GM18870 (cell line): ENCODE data around the gene RUNX3.
"Not testable (repeated sequence)": the region's sequence is repeated elsewhere in the genome, so short reads cannot be mapped to it uniquely, and the experiment has no call there.

Source experiments
- ATAC-seq: cut with Tn5 transposase; IDR thresholded peaks from one replicate; pipeline ENCODE4 v1.9.1; 2021; ENCODE audit warnings: moderate library complexity; ENCODE audit not compliant: unreplicated experiment

The RUNX3 gene

DNA sequence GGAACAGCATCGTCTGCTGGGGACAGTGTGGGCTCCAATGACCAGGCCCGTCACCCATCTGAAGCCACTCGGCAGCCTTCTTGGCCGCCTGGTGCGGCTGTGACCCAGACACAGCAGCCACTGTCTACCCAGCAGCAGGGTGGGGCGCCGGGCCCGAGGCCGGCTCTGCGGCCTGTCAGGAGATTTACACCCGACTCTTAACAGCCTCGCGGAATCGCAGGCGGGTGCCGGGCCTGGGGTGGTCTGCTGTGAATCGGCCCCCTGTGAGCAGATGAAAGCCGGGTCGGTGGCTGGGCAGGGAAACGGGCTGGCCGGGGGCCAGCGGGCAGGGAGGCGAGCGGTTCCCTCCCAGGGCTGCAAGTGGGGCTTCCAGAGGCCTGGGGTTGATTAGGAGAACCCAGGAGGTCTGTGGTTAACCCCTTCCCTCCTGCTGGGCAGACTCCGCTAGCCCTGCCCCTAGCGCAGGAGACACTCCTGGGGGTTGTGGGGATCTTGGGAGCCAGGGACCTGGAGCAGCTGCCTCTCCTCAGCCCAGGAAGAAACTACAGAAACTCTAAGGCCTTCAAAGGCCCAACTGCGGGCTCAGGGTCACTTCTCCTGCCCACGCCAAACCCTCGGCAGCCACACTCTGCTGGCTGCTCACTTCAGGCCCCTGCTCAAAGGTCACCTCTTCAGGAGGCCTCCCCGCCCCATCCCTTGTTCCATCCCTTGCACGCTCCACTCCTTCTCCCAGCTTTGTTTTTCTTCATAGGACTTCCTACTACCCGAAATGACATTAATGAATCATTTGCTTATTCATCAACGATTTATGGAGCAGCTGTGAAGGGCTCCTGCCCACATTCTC lies 15.6 kb downstream of the RUNX3 start:
- no peak for ATAC-seq

DNA sequence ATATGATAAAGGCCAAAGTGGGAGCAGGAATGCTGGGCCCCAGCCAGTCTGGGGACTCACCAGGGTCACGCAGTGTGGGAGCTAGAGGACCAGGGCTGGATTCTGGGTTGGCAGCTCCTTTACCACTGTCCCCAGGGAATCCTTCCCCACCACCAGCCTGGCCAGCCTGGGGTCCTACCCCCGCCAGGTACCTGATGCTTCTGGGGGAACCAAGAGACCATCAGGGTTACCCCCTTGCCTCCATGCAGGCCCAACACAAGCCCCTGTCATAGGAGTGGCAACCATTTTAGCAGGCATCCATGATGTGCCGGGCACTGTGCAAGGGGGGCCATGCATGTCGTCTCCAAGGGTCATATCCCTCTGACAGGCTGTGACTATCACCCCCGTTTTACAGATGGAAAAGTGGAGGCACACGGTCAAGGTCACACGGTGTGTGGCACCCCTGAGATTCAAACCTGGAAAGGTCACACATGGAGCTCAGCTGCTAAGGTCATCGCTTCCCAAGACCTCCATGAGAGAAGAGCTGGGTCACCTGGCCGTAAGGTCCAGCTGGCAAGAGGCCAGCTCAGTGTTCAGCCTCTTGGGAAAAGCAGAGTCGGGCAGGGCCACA lies 16.4 kb downstream of the RUNX3 start:
- ATAC-seq = no peak

DNA sequence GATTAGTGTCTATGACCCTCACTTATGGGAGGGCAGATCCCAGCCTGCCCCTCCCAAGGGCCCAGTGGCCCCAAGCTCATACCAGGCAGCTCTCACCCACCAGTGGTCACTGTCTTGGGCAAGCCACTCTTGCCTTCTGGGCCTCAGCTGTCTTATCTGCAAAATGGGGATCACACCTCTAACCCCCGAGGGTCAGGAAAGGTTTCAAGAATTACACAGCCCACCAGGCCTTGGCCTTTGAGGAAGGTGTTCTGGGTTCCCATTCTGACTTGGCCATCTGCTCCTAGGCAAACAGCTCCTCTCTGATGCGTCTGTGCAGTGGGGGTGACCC lies 16.8 kb downstream of the RUNX3 start:
- no peak for ATAC-seq

DNA sequence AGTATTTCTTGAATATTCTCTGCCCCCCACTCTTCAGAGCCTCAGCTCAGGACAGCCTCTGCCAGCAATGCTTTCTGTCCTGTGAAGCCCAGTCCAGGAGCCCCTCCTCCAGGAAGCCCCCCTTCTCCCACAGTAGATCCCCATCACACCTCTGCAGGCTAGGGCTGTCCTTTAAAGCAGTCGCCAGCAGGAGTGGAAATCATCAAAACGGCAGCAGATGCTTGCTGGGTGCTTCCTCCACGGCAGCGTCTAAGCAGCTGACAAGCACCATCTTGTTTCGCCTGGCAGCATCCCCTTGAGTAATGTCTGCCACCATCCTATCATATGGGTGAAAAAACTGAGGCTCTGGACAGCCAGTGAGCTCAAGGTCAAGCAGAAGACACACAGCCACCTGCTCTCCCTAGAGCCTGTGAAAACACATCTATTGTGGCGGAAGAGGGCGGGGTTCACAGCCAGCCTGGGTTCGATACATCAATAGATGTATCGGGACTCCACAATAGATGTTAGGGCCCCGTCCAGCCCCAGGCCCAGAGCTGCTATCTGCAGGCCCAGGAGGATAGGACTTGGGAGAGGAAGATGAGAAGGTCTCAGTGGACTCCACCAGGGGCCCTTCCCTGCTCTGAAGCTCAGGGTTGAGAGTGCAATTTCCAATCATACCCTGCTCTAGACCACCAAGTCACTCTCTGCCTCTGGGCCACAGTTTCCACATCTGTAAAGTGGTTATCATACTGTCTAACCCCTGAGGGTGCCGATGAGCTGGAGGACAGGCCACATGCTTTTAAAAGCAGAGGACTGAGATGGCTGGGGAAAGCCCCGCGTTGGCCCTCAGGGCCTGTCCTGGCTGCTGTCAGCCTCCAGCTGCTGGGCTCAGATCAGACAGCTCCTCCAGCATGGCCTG lies 17.5 kb downstream of the RUNX3 start:
- no peak for ATAC-seq

DNA sequence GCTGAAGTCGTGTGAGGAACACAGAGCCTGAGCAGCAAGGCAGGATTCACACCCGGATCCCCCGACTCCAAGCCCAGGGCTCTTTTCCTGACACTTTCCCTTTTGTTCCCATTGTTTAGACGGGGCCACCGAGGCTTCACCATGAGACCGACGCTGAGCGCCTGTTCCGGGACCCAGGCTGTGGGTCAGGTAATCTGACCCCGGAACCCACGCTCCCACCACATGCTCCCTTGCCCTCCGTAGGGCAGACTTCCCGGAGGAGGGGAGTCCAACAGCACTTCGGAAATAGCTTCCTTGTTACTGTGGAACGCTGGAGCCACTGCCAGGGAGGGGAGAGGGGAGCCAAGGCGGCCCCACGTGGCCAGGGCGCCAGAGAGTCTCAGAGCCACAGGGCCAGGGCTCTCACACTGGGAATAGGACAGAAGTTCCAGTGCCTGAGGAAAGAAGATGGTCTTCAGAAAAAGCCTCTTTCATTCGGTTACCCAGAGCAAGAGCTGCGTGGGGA lies 18.4 kb downstream of the RUNX3 start:
- no peak for ATAC-seq

DNA sequence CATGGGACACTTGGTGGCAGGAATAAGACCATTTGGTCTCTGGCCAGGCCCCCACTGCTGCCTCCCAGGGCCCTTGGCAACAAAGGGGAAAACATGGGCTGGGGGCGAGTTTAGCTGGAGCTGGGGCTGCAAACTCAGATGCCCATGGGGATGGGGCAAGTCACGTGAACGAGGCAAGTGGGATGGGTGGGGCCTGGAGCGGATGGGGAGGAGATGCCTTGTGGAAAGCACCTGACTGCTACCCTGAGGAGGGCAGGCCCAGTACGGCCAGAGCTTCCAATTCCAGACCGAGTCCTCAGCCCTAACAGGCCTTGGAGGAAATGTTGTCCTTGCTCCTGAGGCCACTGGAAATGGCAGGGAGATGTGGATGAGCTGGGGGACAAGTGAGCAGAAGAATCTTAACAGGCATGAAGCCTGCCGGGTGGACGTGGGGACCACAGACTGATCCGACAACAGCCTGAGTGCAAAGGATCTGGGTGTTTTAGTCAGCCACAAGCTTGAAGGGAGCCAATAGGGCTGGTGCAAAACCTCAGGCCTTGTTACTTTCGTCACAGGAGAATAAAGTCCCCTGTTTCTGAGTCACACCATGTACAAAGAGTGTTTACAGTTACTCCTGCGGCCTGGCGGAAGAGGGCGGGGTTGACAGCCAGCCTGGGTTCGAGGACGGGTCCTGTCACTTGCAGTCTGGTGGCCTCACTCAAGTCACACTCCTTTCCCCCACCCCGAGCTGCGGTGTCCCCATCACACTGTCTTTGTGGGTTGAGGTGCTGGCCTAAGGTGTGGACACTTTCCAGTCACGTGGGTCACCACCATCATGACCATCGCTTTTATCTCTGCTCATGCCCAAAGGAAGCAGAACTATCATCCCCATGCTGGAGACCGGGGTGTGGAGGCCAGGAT lies 19.1 kb downstream of the RUNX3 start:
- ATAC-seq = no peak

DNA sequence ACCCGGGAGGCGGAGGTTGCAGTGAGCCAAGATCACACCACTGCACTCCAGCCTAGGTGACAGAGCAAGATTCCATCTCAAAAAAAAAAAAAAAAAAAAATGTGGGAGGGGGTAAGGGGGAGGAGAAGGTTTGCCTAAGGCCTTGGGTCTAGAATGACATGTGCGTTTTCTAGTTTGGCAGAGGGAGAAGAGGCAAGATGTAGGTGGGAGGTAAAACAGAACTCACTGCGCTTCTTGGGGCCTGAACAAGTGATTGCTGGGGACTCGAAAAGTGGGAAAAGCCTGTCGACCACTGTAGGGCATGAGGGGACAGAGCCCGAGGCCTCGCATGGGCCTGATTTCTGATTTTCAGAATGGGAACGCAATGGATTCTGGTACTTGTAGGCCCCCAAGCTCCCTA lies 19.9 kb downstream of the RUNX3 start:
- ATAC-seq = no peak

DNA sequence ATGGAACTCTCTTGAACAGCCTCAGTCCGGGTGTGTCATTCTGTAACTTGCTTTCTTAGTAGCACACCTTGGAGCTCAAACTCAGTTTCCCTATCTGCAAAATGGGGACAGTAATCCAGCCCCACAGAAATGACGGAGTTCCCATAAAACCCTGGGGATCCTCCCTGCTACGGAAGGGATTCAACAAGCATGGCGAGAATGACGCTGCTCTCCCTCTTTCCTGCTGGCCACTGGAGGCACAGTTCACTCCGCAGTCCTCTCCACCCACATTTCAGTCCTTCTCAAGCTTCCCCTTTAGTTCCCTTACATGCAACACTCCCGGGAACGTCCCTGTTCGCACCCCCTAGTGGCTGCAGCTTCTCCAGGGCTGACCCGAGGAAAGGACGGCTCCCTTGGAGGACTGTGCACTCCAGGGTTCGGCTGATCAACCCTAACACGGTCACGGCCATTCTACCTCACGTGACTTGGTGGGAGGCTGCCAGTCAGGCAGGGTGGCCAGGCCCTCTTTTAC lies 20.6 kb downstream of the RUNX3 start:
- no peak for ATAC-seq

DNA sequence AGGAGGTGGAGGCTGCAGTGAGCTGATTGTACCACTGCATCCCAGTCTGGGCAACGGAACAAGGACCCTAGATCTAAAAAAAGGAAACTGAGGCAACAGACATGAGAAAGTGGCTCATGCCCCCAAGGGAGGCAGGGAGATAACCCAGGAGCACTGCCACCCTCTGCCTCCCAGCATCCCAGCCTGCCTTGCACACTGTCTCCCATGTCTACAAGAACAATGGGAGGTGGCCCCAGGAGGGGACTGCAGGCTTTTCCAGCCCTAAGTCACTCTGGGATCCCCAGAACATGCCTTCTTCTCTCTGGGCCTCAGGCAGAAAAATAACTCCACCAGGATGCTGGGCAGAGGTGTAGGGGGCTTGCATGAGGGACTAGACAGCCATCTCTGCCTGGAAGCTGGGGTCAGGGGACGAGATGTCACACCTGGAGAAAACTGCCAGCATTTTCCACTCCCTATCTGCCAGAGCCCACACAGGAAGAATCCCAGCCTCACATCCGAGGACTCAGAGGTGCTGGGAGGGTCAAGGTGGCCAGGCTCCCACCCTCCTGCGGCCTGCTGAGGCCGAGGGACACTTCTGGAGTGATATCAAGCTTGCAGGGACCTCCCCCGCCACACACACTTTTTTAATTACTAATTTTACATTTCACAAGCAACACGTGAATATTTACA lies 21.4 kb downstream of the RUNX3 start:
- ATAC-seq = no peak

DNA sequence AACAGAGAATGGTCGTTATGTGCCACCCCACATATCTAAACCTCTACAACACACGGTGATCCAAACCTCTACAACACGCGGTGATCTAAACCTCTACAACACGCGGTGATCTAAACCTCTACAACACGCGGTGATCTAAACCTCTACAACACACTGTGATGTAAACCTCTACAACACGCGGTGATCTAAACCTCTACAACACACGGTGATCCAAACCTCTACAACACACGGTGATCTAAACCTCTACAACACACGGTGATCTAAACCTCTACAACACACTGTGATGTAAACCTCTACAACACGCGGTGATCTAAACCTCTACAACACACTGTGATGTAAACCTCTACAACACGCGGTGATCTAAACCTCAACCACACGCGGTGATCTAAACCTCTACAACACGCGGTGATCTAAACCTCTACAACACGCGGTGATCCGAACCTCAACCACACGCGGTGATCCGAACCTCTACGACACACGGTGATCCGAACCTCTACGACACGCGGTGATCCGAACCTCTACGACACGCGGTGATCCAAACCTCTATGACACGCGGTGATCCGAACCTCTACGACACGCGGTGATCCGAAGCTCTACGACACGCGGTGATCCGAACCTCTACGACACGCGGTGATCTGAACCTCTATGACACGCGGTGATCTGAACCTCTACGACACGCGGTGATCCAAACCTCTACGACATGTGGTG lies 22.3 kb downstream of the RUNX3 start:
- not testable (repeated sequence) for ATAC-seq

DNA sequence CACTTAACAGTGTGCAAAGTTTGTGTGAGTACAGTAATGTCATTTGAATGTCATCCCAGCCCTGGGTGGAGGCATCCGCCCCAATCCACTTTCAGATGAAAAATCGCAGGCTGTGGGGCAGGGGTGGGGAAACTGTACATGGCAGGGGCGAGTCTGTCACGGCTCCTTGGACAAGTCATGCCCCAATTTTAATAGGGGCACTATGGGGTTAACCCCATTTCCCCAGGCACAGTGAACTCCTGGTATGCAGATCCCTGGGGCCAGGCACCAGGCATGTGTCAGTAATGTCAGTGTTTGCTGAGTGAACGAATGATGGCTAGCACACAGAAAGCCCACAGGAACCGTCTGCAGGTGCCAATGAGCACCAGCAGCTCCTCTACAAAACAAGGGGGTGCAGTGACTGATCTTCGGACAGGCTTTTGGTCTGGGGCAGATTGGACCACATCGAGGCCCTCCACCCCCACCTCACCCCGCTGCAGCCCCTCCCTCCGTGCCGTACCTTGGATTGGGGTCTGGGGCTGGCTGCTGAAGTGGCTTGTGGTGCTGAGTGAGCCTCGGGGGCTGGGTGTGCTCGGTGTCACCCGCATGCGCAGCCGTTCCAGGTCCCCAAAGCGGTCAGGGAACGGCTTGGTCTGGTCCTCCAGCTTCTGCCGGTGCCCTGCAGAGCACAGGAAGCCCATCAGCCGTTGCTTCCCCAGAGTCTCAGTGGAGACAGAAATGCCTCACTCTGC lies 23.2 kb downstream of the RUNX3 start:
- ATAC-seq = no peak

DNA sequence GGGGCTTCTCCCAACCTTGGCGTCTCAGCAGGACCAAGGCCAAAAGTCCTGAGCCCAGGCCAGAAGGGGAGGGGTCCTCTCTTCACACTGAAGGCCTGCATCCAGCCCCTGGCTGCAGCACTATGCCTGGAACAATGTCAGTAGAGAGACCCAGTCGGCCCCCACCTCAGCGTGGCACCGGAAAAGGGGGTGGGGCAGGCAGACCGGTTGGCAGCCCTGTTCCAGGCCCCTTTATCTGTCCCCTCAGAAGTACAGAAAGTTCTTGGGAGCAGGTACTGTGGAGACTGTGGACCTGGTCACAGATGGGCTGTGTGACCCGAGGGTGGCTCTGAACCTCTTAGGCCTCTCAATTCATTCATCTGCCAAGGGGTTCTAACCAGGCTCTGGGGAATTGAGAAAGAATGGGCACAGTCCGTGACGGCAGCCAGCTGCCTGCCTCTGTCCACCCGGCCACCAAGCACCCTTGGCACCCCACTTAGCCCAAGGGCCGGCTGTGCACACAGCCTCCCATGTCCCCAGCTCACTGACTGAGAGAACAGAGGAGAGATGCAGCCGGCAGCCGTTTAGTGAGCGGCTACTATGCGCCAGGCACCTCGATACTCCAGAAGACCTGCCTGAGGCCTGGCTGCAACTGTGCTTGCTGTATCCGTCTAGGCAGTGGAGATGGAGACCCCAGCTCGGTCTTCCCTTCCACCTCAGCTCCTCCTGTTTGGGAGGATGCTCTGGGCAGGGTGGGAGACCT lies 23.9 kb downstream of the RUNX3 start:
- ATAC-seq = no peak

DNA sequence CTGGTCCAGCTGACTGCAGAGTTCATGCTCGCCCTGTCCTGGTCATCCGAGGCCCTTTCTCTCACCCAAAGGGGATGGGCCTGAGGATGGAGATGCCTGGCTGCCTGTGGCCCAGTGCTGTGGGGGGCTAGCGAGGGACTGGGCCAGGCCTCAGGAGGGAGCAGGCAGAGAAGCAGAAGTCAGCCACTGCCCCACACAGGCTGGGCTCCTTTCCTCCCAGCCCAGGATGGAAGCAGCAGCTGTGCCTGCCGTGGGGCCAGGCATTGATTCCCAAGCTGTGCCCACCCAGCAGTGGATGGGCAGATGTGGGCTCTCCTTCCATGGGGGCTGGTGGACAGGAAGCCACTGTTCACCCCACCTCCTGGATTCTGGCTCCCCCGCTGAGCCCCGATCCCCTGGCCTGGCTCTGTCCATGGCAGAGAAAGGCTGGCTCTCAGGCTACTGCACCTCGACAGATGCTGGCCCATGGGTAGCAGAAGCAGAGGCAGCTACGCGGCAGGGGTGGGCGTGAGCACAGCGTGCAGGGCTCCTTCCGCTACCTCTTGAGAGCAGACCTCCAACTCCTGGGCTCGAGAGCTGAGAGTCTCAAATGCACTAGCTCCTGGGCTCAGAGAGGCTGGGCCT lies 24.6 kb downstream of the RUNX3 start:
- no peak for ATAC-seq

DNA sequence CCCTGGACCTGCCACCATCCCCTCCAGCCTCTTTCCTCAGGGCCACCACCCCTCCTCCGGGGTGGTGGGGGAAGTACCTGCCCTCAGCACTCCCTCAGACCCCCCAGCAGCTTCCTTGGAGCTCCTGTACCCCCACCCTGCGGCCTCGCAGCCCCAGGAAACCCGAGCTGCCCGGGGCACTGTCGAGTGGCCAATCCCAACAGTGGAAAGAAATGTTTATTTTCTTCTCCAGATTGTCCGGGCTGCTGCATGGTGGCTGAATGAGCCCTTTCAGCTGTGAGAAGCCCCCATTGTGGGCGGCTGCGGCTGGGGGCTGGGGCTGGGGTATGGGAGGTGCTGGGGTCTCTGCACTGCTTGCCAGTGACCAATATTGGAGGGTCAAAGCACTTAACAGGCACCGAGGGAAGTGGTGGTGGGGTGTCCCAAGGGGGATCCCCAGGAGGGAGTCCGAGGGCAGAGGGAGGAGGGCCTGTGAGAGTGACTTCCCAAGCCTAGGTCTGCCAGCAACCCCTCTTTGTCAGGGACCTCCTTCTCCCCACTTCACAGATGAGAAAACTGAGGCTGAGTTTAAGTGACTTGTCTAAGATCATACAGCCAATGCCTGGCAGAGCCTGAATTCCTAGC lies 25.2 kb downstream of the RUNX3 start:
- no peak for ATAC-seq

DNA sequence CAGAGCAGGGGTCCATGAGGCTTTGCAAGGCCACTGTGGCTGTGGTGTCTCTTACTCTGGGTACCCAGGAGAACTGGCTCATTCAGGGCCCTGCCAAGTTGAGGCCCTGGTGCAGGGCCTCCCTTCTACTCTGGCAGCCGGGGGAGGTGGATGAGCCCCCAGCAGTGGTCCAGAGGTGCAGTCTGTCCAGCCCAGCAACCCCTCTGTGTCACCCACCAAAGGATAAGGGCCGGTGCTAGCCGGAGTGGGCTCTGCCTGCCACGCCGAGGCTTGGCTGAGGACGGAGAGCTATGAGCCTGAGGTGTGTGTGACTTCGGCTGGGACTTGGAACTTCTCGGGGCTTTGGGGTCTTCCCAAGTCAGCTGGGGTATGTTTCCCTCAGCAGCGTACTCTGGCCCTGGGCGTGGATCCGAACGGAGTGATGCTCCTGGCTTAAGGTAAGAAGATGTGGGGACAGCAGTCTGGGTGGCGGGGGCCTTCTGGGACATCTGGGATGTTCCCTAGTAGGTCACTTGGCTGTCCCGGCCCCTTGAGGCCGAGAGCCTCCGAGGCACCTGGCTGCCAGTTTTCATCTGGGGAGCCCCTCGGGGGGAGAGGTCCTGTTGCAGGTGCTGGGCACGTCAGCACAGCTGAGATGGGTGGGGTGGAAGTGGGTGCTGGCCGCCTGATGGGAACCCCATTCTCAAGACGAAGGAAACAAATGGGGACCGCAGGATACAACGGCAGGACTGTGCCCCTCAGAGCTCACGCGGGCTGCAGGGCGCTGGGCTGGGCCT lies 25.9 kb downstream of the RUNX3 start:
- ATAC-seq = no peak

DNA sequence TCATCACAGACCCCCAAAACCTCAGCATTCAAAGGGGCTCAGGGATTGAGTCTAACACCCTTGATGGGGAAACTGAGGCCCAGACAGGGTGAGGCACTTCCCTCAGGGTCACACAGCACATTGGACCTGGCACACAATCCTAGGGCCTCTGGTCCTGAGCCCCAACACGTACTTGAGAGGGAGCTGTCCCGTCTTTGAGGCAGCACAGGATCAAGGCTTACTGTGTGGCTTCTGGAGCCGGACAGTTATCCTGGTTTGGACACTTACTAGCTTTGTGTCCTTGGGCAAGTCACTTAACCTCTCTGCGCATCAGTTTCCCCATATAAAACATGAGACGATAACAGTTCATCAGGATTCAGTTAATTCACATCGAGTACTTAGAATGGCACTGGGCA lies 26.5 kb downstream of the RUNX3 start:
- ATAC-seq = no peak
